NCI-H2107 treated with DMSO at 0.1 percent for 48 hours (cell line): Measurements from ENCODE around the gene AADAT.
"Not testable (repeated sequence)": the region's sequence is repeated elsewhere in the genome, so short reads cannot be mapped to it uniquely, and the experiment has no call there.

ENCODE experiments used
- DNase-seq: peaks from one replicate; lab custom pipeline; 2025; ENCODE audit not compliant: unreplicated experiment; lab: John Stamatoyannopoulos, UW

AADAT gene

DNA sequence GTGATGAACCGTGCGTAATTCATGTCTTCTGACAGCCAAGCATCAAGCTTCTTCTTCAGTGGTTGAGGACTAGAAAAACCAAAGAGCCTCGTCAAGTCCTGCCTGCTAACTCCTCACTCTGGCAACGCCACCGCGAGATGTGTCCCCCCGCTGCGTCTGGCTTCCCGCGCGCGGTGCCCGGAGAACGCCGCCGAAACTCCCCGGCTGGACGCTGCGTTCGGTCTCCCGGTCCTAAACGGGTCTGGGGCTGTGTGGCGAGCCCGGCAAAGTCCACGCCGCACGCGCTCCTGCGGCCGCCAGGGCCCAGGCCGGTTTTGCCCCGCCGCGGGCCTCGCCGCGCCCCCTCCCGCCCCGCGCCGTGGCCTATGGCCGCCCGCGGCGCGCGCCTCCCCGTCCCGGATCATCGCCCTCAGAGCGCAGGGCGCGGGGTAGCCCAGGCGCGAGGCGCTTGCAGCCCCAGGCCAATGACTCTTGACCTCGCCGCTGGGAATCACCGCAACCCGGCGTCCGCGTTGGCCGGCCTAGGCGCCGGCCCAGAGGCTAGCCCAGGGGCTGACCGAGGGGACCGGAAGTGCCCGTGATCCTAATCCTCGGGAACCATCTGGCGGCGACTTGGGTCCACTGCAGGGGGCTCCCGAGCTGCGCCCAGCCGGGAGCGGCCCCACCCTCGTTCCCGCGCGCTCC, at the start of gene AADAT:
TSS of gene AADAT (minus strand) at position 289 of the 684 bp plus-strand sequence. CDS start at position 23, 266 bp downstream.
- DNase-seq, result peak; percentile 11

DNA sequence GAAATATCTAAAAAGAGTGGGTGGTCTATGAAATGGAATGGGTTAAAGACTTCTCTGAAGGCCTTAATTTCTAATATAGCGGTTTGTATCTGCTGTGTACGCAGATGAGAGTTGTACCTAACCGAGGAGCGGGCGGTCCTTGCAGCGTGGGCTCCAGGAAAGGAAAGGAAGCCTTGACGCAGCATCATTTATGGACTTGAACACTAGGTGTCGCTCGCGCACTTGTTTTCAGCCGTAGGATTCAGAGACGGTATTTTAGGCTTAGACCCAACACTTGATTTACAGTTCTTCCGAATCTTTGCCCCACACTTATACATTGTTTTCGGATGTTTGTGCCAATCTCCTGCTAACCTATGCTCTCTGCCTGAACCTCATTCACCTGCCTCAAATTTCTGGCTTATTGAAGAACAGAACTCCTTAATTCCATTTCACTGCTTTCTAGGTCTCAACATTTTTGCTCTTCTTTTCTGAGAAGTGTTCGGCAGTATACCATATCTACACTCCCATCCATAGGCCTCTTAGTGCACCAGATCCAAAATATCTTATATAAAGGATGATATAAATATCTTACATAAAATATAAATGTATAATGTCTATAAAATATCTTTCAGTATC, 48.9 kb upstream of the AADAT start:
- DNase-seq, result peak; percentile 60

DNA sequence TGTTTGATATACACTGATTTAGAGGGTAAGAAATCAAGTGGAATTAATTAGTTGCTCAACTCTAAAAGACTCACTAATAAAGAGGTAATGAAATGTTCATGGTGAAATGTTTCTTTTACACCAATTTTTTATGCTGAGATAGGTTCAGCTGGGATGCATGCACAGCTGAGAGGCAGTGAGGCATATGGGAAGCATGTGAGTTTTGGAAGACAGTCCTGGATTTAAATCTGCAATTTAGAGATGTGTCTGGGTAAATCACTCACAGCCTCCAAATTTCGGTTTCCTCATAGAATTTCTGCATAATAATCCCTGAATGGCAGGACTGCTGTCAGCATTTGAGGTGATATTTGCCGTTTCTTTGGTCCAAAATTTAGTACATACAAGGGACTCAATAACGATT, 48.2 kb upstream of the AADAT start:
- no peak for DNase-seq

DNA sequence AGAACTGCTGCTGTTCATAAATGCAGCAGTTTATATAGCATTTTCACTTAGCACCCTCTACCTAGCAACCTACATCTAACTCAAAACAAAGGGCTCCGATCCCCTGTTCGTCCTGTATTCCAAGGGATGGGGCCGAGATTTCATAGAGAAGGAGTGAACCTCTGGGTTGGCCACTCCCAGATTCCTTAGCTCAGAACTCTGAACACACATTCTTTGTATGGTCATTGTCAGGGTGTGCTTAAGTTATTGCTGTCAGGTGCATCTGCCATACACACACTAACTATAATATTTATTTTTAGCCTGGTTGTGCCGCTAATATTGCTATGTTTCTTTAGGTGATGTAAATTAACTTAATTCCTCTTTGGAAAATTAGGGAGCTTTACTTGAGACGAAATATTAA, 47.7 kb upstream of the AADAT start:
- DNase-seq, result no peak

DNA sequence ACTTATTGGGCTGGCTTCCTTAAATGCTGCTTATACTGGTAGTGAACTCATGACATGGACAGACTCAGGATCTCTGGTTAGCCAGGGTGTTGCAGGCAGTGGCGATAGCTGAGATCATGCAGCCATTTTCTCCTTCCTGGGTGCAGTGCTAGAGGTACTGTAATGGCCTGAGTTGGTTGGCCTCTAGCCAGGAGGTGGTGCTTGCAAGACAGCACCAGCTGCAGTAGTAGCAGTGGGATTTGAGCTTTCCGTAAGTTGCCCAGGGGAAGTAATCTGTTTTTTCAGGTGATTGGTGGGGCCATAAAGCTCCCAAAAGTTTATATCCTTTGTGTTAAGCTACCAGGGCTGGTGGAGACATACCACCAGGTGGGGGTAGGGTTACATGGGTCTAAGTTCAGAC, 45.1 kb upstream of the AADAT start:
- DNase-seq, result no peak

DNA sequence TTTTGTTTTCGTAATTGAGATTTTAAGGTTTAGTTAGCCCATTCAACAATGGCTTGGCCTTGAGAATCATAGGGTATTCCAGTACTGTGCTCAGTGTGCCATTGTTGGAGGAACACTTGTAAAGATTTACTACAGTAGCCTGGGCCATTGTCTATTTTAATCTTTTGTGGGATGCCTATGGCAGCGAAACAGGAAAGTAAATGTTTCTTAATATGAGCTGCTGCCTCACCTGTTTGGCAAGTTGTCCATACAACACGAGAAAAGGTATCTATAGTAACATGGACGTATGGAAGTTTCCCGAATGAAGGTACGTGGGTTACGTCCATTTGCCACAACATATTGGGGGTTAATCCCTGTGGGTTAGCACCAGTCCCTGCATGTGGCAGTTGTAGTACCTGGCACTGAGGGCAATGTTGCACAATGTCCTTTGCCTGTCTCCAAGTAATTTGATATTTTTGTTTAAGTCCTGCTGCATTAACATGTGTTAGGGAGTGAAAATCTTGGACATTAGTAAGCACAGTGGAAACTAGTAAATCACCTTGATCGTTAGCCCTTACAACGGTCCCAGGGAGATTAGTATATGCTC, 38.6 kb upstream of the AADAT start:
- no peak for DNase-seq

DNA sequence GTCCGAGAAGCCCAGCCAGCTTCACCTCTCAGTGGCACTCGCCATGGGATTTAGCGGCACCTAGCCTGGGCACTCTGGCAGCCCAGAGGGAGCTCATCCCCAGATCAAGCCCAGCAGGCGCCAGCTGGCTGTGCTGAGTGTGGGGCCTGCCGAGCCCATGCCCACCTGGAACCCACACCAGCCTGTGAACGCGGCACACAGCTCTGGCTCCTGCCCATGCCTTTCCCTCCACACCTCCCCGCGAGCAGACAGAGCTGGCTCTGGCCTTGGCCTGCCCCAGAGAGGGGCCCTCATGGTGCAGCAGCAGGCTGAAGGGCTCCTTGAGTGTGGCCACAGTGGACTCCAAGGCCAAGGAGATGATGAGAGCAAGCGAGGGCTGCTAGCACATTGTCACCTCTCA, 38.0 kb upstream of the AADAT start:
- DNase-seq, result no peak

DNA sequence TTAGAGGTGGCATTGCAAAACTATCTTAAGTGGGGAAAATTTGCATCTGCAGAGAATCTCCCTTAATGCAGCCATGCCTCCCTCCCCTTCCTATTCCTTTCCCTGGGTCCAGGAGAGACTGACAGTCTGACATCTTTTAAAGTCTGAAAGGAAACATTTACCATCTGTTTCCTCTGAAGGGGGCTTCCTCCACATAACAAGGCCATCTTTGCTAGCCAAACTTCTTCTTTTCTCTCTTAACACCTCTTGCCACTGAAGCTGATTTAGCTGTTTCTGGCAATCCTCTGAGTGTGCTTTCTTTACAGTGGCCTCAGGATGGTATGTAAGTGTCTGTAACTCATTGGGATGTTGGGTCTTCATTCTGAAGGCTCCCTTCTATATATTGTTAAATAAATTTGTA, 34.6 kb upstream of the AADAT start:
- DNase-seq, result no peak

DNA sequence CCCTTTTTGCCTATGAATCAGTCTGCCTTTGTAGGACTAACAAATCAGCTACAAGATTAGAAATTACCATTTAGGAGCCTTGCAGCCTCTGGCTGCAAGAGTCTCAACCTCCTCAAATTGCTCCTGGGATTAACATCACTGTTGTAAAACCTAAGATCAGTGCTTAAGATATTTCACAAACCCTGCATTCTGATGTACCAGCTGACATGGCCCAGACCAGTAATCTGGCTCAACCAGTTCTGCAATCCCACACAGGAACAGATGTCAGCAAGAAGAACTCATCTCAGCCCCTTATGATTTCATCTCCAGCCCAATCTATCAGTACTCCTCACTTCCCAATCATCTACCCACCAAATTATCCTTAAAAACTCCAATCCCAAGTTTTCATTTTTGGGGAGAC, 32.5 kb upstream of the AADAT start:
- no peak for DNase-seq

DNA sequence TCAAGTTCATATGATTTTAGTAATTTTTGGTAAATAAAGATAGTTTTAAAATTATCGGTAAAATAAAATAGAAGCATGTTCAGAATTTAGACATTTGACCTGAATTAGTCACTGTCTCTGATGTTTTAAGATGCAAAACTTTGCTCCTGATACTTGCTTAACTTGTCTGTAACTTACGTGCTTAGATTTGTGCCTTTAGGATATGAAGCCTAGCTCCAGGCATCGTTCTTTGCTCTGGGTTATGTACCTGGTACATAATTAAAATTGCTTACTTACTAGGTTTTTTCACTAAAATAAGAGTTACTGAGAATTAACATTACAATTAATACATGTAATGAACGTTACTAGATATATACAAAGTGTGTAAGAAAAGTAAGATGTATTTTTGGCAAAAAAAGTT, 24.9 kb upstream of the AADAT start:
- no peak for DNase-seq

DNA sequence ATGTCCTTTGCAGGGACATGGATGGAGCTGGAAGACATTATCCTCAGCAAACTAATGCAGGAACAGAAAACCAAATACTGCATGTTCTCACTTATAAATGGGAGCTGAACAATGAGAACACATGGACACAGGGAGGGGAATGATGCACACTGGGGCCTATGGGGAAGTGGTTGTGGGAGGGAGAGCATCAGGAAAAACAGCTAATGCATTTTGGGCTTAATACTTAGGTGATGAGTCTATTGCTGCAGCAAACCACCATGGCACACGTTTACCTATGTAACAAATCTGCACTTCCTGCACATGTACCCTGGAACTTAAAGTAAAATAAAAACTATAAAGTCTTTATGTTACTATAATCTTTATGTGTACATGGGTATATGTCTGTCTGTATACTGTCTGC, 24.4 kb upstream of the AADAT start:
- not testable (repeated sequence) for DNase-seq

DNA sequence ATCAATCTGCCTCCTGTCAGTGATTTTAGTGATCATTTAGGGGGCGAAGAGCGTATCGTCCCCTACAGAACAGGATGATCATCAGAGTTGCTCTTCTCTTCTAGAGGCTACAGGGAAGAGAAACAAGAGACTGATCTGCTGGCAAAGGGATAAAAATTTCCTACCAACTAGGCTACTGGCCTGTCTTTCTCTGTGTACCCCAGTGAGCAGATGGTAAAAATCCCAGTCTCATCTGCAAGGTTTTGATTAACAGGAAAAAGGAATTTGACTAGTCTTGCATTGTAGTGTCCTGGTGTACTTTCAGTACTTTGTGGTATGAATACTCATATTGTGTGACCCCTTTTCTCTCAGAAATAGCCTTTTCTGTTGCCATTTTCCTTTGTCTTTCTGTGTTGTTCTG, 21.8 kb upstream of the AADAT start:
- DNase-seq, result no peak

DNA sequence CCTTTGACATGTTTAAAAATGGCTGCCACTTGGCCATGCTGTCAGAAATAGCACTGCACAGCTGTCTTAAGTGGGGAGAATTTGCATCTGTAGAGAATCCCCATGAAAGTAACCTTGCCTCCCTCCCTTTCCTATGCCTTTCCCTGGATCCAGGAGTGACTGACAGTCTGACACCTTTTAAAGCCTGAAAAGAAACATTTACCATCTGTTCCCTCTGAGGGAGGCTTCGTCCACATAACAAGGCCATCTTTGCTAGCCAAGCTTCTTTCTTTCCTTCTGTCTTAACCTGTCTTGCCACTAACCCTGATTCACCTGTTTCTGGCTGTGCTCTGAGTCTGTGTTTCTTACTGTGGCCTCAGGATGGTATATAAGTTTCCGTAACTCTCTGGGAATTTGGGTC, 21.3 kb upstream of the AADAT start:
- DNase-seq, result no peak

DNA sequence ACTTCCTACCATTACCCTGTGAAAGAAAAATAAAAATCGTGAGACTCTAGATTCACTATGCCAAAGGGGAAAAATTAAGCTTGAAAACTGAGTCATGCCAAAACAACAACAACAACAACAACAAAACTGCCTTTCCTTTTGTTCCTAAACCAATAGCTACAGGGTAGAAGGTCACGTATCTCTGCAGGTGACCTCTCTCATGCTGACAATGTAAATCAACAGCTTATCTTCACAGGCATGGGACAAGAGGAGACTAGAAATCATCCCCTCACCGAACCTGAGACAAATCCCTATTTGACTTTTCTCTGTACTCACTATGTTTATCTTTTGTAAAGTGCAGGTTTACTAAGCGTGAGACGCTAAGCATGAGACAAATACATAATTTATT, 20.5 kb upstream of the AADAT start:
- no peak for DNase-seq

DNA sequence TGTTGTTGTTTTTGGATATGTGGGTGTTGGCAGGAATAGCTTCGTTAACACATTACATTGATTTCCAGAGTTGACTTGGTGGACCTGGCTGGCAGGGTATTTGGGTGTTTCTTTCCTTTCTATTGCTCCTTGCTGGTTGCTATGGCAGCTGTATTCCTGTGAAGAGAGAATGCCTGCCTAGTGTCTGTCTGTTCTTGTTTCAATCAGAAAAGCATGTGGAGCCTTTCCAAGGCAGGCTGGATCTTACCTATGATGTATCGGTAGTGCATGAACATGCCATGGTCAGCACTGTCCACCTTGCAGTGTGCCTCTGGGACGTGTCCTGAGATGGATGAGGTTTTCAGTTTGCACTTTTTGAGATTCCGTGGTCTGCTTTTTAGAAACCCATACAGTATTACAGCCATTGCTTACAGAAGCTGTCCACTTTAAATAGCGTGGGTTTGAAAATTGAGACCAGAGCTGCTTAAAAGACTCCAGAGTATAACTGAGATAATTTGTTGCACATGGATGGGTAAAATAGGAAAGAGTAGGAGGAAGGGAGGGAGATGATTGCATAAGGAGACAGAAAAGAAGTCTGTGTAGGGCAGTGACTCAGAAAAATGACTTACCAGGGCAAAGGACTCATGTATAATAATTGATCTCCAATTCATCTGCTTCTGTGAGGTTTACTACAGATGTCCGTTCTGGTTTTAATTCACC, 20.0 kb upstream of the AADAT start:
- DNase-seq, result no peak

DNA sequence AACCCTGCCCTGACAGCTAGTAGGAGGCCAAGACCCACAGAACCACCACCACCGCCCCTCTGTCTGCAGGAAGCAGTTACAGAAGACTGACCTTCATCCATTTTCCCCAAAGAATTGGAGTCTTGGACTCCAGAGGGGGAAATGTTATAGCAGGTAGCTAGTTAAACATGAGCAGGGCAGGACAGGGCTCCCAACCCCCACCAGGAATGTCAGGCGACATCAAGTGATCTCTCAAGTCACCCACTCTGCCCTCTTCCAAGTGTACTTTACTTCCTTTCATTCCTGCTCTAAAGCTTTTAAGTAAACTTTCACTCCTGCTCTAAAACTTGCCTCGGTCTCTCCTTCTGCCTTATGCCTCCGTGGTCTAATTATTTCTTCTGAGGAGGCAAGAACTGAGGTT, 17.1 kb upstream of the AADAT start:
- no peak for DNase-seq

DNA sequence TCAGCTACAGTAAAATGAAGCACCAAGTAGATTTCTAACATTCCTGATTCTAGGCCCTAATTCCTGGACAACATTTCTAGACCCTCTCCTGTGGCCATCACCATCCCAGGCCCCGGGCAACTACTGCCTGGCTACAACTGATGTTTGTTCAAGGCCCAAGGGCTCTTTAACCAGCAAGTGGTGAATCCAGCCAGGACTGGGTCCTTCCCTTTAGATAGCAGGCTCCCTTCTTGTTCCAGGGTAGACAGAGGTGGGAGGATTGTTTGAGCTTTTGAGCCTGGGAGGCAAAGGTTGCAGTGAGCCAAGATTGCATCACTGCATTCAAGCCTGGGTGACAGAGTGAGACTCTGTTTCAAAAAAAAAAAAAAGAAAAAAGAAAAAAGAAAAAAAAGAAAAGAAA, 12.7 kb upstream of the AADAT start:
- DNase-seq, result no peak

DNA sequence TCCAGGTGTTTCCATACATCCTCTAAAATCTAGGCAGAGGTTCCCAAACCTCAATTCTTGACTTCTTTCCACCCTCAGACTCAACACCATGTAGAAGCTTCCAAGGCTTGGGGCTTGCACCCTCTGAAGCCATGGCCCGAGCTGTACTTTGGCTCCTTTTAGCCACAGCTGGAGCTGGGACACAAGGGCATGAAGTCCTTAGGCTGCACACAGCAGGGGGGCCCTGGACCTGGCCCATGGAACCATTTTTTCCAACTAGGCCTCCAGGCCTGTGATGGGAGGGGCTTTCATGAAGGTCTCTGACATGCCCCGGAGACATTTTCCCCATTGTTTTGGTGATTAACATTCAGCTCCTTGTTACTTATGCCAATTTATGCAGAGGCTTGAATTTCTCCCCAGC, 8.4 kb upstream of the AADAT start:
- DNase-seq, result not testable (repeated sequence)

DNA sequence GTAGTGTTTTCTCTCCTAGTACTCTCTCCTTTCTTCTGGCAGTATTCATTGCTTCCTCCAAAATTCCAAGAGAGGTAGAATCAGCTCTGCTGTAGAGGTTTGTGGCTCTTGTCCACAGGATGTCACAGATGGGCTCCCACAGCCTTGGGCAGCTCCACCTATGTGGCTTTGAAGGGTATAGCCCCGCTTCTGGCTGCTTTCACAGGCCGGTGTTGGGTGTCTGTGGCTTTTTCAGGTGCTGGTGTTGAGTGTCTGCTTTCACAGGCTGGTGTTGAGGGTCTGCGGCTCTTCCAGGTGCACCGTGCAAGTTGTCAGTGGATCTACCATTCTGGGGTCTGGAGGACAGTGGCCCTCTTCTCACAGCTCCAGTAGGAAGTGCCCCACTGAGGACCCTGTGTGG, 7.9 kb upstream of the AADAT start:
- DNase-seq, result no peak

DNA sequence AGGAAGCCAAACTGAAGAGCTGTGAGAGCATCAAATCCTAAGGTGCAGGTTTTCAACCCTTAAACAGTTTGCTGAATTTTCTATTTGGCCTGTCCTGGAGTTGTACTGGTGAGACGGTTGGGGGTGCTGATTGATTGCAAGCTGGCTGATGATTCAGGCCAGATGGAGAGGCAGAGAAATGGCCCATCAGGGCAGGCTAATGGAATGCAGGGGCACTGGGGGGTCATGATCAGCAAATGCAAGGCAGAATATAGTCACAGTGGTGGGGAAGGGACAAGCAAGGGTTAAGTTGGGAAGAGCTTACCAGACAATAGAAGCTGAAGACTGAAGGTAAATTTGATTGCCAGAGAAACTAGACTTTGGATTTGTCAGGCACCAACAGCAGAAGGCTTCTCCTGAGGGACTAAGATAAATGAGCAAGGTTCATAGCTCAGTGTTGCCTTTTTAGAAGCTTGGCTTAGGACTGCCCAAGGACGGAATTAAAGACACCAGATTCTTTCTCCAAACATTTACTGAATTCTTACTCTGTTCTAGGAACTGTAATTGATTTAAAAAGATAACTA, 4.3 kb upstream of the AADAT start:
- DNase-seq, result no peak

DNA sequence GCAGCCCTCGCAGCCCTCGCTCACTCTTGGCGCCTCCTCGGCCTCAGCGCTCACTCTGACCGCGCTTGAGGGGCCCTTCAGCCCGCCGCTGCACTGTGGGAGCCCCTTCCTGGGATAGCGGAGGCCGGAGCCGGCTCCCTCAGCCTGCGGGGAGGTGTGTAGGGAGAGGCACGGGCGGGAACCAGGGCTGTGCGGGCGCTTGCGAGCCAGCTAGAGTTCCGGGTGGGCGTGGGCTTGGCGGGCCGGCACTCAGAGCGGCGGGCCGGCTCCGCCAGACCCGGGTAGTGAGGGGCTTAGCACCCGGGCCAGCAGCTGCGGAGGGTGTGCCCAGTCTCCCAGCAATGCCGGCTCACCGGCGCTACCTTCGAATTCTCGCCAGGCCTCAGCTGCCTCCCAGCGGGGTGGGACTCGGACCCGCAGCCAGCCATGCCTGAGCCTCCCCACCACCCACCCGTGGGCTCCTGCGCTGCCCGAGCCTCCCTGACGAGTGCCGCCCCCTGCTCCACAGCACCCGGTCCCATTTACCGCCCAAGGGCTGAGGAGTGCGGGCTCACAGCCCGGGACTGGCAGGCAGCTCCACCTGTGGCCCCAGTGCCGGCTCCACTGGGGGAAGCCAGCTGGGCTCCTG, 1.4 kb upstream of the AADAT start:
- DNase-seq, result no peak
